Measurements from ENCODE around the gene ZSCAN10.
"Not testable (repeated sequence)": the region's sequence is repeated elsewhere in the genome, so short reads cannot be mapped to it uniquely, and the experiment has no call there.

The ZSCAN10 gene

GRCh38 chr16:3086596-3087242 is 12.4 kb downstream of the ZSCAN10 start:
- DNase-seq (ENCODE audit: extremely low read depth in 1 of 2, low read depth in 1 of 2) = no peak

- no peak for DNase-seq (ENCODE audit: extremely low read depth in 1 of 2, low read depth in 1 of 2)
Observed at GRCh38 chr16:3085868-3086595, 13.1 kb downstream of the ZSCAN10 start.

GRCh38 chr16:3084969-3085670 is 14.0 kb downstream of the ZSCAN10 start:
- DNase-seq (ENCODE audit: extremely low read depth in 1 of 2, low read depth in 1 of 2) = no peak

GRCh38 chr16:3084491-3084890 is 14.6 kb downstream of the ZSCAN10 start:
- DNase-seq (ENCODE audit: extremely low read depth in 1 of 2, low read depth in 1 of 2) = no peak

GRCh38 chr16:3083408-3083807 is 15.7 kb downstream of the ZSCAN10 start:
- DNase-seq (ENCODE audit: extremely low read depth in 1 of 2, low read depth in 1 of 2) = not testable (repeated sequence)

GRCh38 chr16:3081957-3082356 is 17.1 kb downstream of the ZSCAN10 start:
- DNase-seq (ENCODE audit: extremely low read depth in 1 of 2, low read depth in 1 of 2) = not testable (repeated sequence)

- no peak for DNase-seq (ENCODE audit: extremely low read depth in 1 of 2, low read depth in 1 of 2)
Observed at GRCh38 chr16:3080024-3080423, 19.1 kb downstream of the ZSCAN10 start.

- no peak for DNase-seq (ENCODE audit: extremely low read depth in 1 of 2, low read depth in 1 of 2)
Observed at GRCh38 chr16:3076577-3076976, 22.5 kb downstream of the ZSCAN10 start.

- not testable (repeated sequence) for DNase-seq (ENCODE audit: extremely low read depth in 1 of 2, low read depth in 1 of 2)
Observed at GRCh38 chr16:3075946-3076345, 23.1 kb downstream of the ZSCAN10 start.

- DNase-seq (ENCODE audit: extremely low read depth in 1 of 2, low read depth in 1 of 2) = no peak
Observed at GRCh38 chr16:3075523-3075915, 23.6 kb downstream of the ZSCAN10 start.

- DNase-seq (ENCODE audit: extremely low read depth in 1 of 2, low read depth in 1 of 2) = peak; percentile 69 to 87
Observed at GRCh38 chr16:3074860-3075522, 24.1 kb downstream of the ZSCAN10 start.

GRCh38 chr16:3073448-3073847 is 25.6 kb downstream of the ZSCAN10 start:
- no peak for DNase-seq (ENCODE audit: extremely low read depth in 1 of 2, low read depth in 1 of 2)

- DNase-seq (ENCODE audit: extremely low read depth in 1 of 2, low read depth in 1 of 2) = not testable (repeated sequence)
Observed at GRCh38 chr16:3072576-3073263, 26.4 kb downstream of the ZSCAN10 start.

- DNase-seq (ENCODE audit: extremely low read depth in 1 of 2, low read depth in 1 of 2) = not testable (repeated sequence)
Observed at GRCh38 chr16:3072148-3072547, 26.9 kb downstream of the ZSCAN10 start.

GRCh38 chr16:3071655-3072054 is 27.4 kb downstream of the ZSCAN10 start:
- DNase-seq (ENCODE audit: extremely low read depth in 1 of 2, low read depth in 1 of 2) = no peak

GRCh38 chr16:3070608-3071111 is 28.4 kb downstream of the ZSCAN10 start:
- DNase-seq (ENCODE audit: extremely low read depth in 1 of 2, low read depth in 1 of 2) = no peak

- DNase-seq (ENCODE audit: extremely low read depth in 1 of 2, low read depth in 1 of 2) = not testable (repeated sequence)
Observed at GRCh38 chr16:3069146-3069545, 29.9 kb downstream of the ZSCAN10 start.

GRCh38 chr16:3068487-3068886 is 30.6 kb downstream of the ZSCAN10 start:
- no peak for DNase-seq (ENCODE audit: extremely low read depth in 1 of 2, low read depth in 1 of 2)

GRCh38 chr16:3066440-3066748 is 32.7 kb downstream of the ZSCAN10 start:
- DNase-seq (ENCODE audit: extremely low read depth in 1 of 2, low read depth in 1 of 2) = no peak

GRCh38 chr16:3065742-3066439 is 33.2 kb downstream of the ZSCAN10 start:
- DNase-seq (ENCODE audit: extremely low read depth in 1 of 2, low read depth in 1 of 2) = no peak

Data from stimulated activated CD8-positive, alpha-beta memory T cell treated with anti-CD3 and anti-CD28 coated beads, Interleukin-7, amount 100 ng/mL, for 48 hours (primary cell).